Thyroid gland (tissue), 4 donors: ENCODE data around the gene TBP. TPM values are rescaled to one million over a fixed set of nuclear protein-coding genes. Genes with fewer than 3 reads are reported as not detected.
A peak's percentile ranks its signal among the peaks of the same experiment; 100 is the strongest.
"Not testable (repeated sequence)": the region's sequence is repeated elsewhere in the genome, so short reads cannot be mapped to it uniquely, and the experiment has no call there.

Experiments used
- DNase-seq, 2 donors: peaks; one replicate each; pipeline ENCODE4 v3.0.0-alpha.2; 2019
- H3K27ac ChIP-seq, 3 donors: fragments of 200-600 bp; sonication (generic); 1 replicate in 2 of 3; 2 replicates in 1 of 3; pipeline ENCODE4 v1.5.1; 2016 to 2019; ENCODE audit warnings: mild to moderate bottlenecking in 1 of 3, moderate library complexity in 1 of 3
- H3K27me3 ChIP-seq: fragments of 200-600 bp; sonication (generic); one replicate; pipeline ENCODE4 v1.5.1; 2019
- H3K36me3 ChIP-seq, 2 donors: fragments of 200-600 bp; sonication (generic); one replicate each; pipeline ENCODE4 v1.5.1; 2016 to 2019
- H3K4me1 ChIP-seq, 2 donors: fragments of 200-600 bp; sonication (generic); one replicate each; pipeline ENCODE4 v1.5.1; 2017 to 2019
- H3K4me3 ChIP-seq, 3 donors: fragments of 200-600 bp; sonication (generic); replicated peaks in 1 of 3; 1 replicate in 2 of 3; 2 replicates in 1 of 3; pipeline ENCODE4 v1.5.1; 2016; ENCODE audit warnings: mild to moderate bottlenecking in 1 of 3
- H3K9me3 ChIP-seq: fragments of 200-600 bp; sonication (generic); one replicate; pipeline ENCODE4 v1.5.1; 2017
- POLR2A ChIP-seq, 2 donors: fragments of 450-650 bp; IDR thresholded peaks; one replicate each; pipeline ENCODE4 v1.6.1; 2017; ENCODE audit warnings: antibody characterized with exemption in 2 of 2, mild to moderate bottlenecking in 2 of 2, moderate library complexity in 1 of 2
- WGBS, 2 donors: methylation state at CpG; one replicate each; pipeline ENCODE4 v1.1.5; 2017; 5-methylcytosine and 5-hydroxymethylcytosine counted together
- intact Hi-C: fragments of 100-400 bp; cut with DNase I; formaldehyde crosslinking; loops from one replicate; pipeline ENCODE4 v1.15.1; 2023
- total RNA-seq, 4 donors: library from RNA; depleted of rRNA; stranded (reverse); fragments of >200 nt; gene quantifications; one replicate each; pipeline ENCODE4 v1.2.3, GENCODE V29; 2016
- TF ChIP-seq, protein P1 (sequence below), 6 experiments: fragments of 200-600 bp in 3 of 6; fragments of 450-650 bp in 3 of 6; sonication (generic) in 3 of 6; IDR thresholded peaks; one replicate each; pipeline ENCODE4 v1.5.1; 2016 to 2019; ENCODE audit warnings: antibody characterized with exemption in 6 of 6, mild to moderate bottlenecking in 2 of 6, inconsistent platforms in 1 of 6, moderate library complexity in 1 of 6

TBP gene
- 10 to 100 TPM; 16.4 to 23.0 (median 19.1) TPM for total RNA-seq

DNA sequence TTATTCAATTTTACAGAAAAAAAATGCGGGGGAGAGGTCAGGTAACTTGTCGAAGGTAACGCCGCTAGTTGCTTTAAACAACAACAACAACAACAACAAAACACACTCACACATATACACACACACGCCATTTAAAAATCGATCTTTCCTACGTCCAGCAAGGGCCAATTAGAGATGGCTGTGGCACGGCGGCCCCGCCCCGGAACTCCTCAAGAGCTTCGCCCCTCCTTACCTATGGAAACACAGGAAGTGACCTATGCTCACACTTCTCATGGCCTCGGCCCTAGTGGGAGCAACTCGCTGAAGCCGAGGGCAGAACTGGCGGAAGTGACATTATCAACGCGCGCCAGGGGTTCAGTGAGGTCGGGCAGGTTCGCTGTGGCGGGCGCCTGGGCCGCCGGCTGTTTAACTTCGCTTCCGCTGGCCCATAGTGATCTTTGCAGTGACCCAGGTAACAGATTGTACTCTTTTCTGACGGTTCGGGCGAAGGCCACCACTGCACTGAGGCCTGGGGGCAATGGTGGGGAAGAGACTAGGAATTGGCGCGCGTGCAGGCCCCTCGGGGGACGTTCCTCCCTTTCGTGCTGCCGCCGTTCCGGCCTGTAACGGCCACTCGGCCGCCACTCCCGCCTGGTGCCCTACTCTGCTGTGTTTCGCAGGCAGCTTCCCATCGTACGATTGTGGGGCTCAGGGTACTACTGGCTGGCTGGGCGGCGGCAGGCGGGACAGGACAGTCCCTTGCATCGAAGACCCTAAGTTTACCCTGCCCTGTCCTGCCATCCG, at the start of gene TBP:
TSS of gene TBP (plus strand) at position 357 of the 783 bp plus-strand sequence. CDS start 2,661 bp downstream, outside the sequence.
- H3K27me3 ChIP-seq, result no peaks in the 10 kb centered on the region
- peaks cover 23 to 27% of the 10 kb centered on the region in 2 donors for H3K4me1 ChIP-seq
- 0% methylated on average over 14 to 30 of the region's 51 CpGs for WGBS, 2 donors
- TF ChIP-seq, protein P1, sequence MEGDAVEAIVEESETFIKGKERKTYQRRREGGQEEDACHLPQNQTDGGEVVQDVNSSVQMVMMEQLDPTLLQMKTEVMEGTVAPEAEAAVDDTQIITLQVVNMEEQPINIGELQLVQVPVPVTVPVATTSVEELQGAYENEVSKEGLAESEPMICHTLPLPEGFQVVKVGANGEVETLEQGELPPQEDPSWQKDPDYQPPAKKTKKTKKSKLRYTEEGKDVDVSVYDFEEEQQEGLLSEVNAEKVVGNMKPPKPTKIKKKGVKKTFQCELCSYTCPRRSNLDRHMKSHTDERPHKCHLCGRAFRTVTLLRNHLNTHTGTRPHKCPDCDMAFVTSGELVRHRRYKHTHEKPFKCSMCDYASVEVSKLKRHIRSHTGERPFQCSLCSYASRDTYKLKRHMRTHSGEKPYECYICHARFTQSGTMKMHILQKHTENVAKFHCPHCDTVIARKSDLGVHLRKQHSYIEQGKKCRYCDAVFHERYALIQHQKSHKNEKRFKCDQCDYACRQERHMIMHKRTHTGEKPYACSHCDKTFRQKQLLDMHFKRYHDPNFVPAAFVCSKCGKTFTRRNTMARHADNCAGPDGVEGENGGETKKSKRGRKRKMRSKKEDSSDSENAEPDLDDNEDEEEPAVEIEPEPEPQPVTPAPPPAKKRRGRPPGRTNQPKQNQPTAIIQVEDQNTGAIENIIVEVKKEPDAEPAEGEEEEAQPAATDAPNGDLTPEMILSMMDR (IDR thresholded peaks at IDR 0.05), result peak in 1 of 6 experiments; percentile 20
- peak in 1 of 2 donors; percentile 61 for TF ChIP-seq POLR2A (IDR thresholded peaks at IDR 0.05)
- H3K27ac ChIP-seq, result peak within 1 kb of the TSS; percentile 77 to 91 (median 83)
- H3K36me3 ChIP-seq, result no peaks in the 10 kb centered on the region
- intact Hi-C loops, result no loop called here
- peak within 1 kb of the TSS; percentile 64 to 93 (median 79) for H3K4me3 ChIP-seq
- H3K9me3 ChIP-seq, result no peaks in the 10 kb centered on the region
- peak; percentile 99 for DNase-seq

DNA sequence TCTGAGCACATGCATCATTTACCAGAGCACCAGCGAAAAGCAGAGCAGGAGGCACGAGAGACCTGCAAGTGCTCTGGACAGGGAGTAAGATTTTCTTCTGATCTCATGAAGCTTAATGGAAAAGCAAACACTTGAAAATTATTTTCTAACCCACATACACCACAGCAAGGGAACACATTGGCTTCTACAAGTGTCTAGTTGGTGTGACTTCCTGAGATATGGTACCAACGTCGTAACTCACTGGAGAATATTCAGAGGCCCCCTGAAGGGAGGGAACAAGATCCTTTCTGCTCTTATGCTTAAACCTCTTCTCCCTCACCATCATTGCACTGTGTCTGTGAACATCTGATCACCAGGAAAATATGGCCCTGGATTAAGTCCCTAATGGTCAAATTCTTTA, 49.7 kb upstream of the TBP start:
- no peaks in the 10 kb centered on the region for H3K27me3 ChIP-seq
- 79 to 89% methylated on average over 4 of the region's 4 CpGs for WGBS, 2 donors
- H3K9me3 ChIP-seq, result no peaks in the 10 kb centered on the region
- DNase-seq, result no peak
- no peak overlapping the region for H3K4me3 ChIP-seq
- no peak overlapping the region for H3K27ac ChIP-seq
- no peak for TF ChIP-seq POLR2A (IDR thresholded peaks at IDR 0.05)
- TF ChIP-seq, protein P1 (IDR thresholded peaks at IDR 0.05), result no peak
- intact Hi-C loops, result no loop called here
- no peaks in the 10 kb centered on the region for H3K4me1 ChIP-seq
- no peaks in the 10 kb centered on the region for H3K36me3 ChIP-seq

DNA sequence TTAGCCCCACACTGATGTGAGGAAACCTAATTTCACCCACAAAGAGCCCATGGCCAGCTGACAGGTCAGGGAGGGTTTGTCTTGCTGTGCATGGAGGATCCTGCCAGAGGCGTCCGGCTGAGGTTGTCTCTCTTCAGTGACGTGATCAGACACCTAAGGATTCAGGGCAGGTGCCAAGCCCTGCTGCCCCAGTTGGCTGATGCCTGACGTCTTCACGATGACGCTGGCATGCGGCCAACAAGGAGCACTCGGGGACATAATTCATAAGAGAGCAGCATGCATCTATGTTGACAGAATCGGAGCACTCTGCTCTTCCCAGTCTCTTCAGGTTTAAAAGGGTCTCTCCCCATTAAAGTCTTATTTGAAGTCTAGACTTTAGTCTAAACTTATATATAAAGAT, 48.9 kb upstream of the TBP start:
- no peaks in the 10 kb centered on the region for H3K4me1 ChIP-seq
- no peak overlapping the region for H3K4me3 ChIP-seq
- H3K27me3 ChIP-seq, result no peaks in the 10 kb centered on the region
- TF ChIP-seq POLR2A (IDR thresholded peaks at IDR 0.05), result no peak
- TF ChIP-seq, protein P1 (IDR thresholded peaks at IDR 0.05), result no peak
- no peaks in the 10 kb centered on the region for H3K9me3 ChIP-seq
- no peak overlapping the region for H3K27ac ChIP-seq
- DNase-seq, result peak; percentile 23 to 26
- no peaks in the 10 kb centered on the region for H3K36me3 ChIP-seq
- intact Hi-C loops, result no loop called here
- WGBS, 2 donors, result 26 to 28% methylated on average over 8 to 9 of the region's 9 CpGs

DNA sequence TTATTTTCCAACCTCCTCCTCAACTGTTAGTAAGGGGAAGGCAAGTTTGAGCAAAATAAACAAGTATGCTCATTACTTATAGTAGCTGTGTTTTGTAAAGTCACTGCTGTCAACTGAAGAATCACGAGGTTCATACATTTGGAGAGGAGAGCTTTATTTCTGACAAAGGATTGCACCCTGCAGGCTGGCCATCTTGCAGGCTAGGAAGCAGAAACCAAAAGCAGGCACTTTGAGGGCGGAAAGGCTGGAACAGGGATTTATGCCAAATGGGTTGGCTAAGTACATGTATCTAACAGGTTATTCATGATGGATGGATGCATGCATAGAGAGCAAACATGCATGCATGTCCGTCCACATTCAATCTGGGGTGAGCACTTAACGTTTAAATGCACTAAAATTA, 47.7 kb upstream of the TBP start:
- Histone ChIP-seq H3K27me3 (no peaks in the 10 kb centered on the region), H3K27ac (no peak overlapping the region), H3K4me1 (no peaks in the 10 kb centered on the region), H3K9me3 (no peaks in the 10 kb centered on the region), H3K4me3 (no peak overlapping the region), H3K36me3 (no peaks in the 10 kb centered on the region)
- WGBS, 2 donors, result 78% methylated on average over 4 of the region's 4 CpGs
- TF ChIP-seq POLR2A (IDR thresholded peaks at IDR 0.05), result no peak
- TF ChIP-seq, protein P1 (IDR thresholded peaks at IDR 0.05), result no peak
- DNase-seq, result no peak
- intact Hi-C loops, result no loop called here

DNA sequence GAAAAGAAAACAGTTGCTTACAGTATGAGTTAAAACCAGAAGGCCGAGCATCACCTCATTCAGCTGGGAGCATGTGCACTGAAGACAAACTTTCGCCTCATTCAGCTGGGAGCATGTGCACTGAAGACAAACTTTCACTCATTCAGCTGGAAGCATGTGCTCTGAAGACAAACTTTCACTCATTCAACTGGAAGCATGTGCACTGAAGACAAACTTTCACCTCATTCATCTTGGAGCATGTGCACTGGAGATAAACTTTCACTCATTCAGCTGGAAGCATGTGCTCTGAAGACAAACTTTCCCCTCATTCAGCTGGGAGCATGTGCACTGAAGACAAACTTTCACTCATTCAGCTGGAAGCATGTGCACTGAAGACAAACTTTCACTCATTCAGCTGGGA, 46.4 kb upstream of the TBP start:
- 89 to 96% methylated on average over 2 of the region's 2 CpGs for WGBS, 2 donors
- H3K27me3 ChIP-seq, H3K27ac ChIP-seq, H3K4me1 ChIP-seq, H3K36me3 ChIP-seq, intact Hi-C loops, H3K9me3 ChIP-seq, H3K4me3 ChIP-seq, DNase-seq: not testable (repeated sequence)

DNA sequence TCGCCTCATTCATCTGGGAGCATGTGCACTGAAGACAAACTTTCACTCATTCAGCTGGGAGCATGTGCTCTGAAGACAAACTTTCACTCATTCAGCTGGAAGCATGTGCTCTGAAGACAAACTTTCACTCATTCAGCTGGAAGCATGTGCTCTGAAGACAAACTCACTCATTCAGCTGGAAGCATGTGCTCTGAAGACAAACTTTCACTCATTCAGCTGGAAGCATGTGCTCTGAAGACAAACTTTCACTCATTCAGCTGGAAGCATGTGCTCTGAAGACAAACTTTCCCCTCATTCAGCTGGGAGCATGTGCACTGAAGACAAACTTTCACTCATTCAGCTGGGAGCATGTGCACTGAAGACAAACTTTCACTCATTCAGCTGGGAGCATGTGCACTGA, 45.9 kb upstream of the TBP start:
- H3K36me3 ChIP-seq, H3K27ac ChIP-seq, H3K9me3 ChIP-seq, intact Hi-C loops, H3K27me3 ChIP-seq, H3K4me1 ChIP-seq, DNase-seq, H3K4me3 ChIP-seq: not testable (repeated sequence)
- 67% methylated on average over 1 of the region's 1 CpG; no CpG with 5 or more reads in 1 of the 2 donors for WGBS, 2 donors

DNA sequence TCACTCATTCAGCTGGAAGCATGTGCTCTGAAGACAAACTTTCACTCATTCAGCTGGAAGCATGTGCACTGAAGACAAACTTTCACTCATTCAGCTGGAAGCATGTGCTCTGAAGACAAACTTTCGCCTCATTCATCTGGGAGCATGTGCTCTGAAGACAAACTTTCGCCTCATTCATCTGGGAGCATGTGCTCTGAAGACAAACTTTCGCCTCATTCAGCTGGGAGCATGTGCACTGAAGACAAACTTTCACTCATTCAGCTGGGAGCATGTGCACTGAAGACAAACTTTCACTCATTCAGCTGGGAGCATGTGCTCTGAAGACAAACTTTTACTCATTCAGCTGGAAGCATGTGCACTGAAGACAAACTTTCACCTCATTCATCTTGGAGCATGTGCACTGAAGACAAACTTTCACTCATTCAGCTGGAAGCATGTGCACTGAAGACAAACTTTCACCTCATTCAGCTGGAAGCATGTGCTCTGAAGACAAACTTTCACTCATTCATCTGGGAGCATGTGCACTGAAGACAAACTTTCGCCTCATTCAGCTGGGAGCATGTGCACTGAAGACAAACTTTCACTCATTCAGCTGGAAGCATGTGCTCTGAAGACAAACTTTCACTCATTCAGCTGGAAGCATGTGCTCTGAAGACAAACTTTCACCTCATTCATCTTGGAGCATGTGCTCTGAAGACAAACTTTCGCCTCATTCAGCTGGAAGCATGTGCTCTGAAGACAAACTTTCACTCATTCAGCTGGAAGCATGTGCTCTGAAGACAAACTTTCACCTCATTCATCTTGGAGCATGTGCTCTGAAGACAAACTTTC, 45.1 kb upstream of the TBP start:
- not testable (repeated sequence) for H3K4me3 ChIP-seq, H3K27ac ChIP-seq

More for the DNA sequence above, 45.1 kb upstream of the TBP start:
- H3K4me1 ChIP-seq, DNase-seq, intact Hi-C loops, H3K9me3 ChIP-seq, H3K36me3 ChIP-seq, H3K27me3 ChIP-seq: not testable (repeated sequence)
- WGBS, 2 donors, result 89 to 90% methylated on average over 5 of the region's 5 CpGs
